Astrocyte (in vitro differentiated cells and primary cell): Measurements from ENCODE around the gene WDR36. TPM values are rescaled to one million over a fixed set of nuclear protein-coding genes. Genes with fewer than 3 reads are reported as not detected.

ENCODE experiments used
- DNase-seq: peaks from one replicate; pipeline ENCODE4 v3.0.0-alpha.2; 2010; ENCODE audit warnings: low read depth
- FAIRE-seq: peaks from 2 replicates; lab custom pipeline; 2011; peaks lifted over from hg19 to GRCh38; lab: Jason Lieb, UNC
- H2AFZ ChIP-seq: 2 replicates; pipeline ENCODE4 v1.6.0; 2012; ENCODE audit warnings: low read depth, low read length, inconsistent platforms
- H3K27ac ChIP-seq: 2 replicates; pipeline ENCODE4 v1.5.1; 2011; ENCODE audit warnings: low read depth, low read length, inconsistent platforms
- H3K27me3 ChIP-seq: 2 replicates; pipeline ENCODE4 v1.6.0; 2011; ENCODE audit warnings: low read length, inconsistent platforms; ENCODE audit not compliant: insufficient read depth
- H3K36me3 ChIP-seq: 2 replicates; pipeline ENCODE4 v1.5.1; 2011; ENCODE audit warnings: low read length, inconsistent platforms; ENCODE audit not compliant: insufficient read depth
- H3K4me1 ChIP-seq: 2 replicates; pipeline ENCODE4 v1.5.1; 2011; ENCODE audit warnings: low read length, inconsistent platforms; ENCODE audit not compliant: insufficient read depth
- H3K4me2 ChIP-seq: 2 replicates; pipeline ENCODE4 v1.6.0; 2012; ENCODE audit warnings: low read length, inconsistent platforms
- H3K4me3 ChIP-seq: 2 replicates; pipeline ENCODE4 v1.5.1; 2011; ENCODE audit warnings: low read depth, mild to moderate bottlenecking, low read length, inconsistent platforms; ENCODE audit not compliant: insufficient read depth
- H3K79me2 ChIP-seq: 2 replicates; pipeline ENCODE4 v1.6.0; 2012; ENCODE audit warnings: mild to moderate bottlenecking, low read length, inconsistent platforms; ENCODE audit not compliant: insufficient read depth
- H3K9ac ChIP-seq: 2 replicates; pipeline ENCODE4 v1.6.0; 2012; ENCODE audit warnings: mild to moderate bottlenecking, low read length, inconsistent platforms
- H3K9me3 ChIP-seq: 2 replicates; pipeline ENCODE4 v1.5.1; 2012; ENCODE audit warnings: low read depth, mild to moderate bottlenecking, low read length, inconsistent platforms; ENCODE audit not compliant: insufficient read depth
- H4K20me1 ChIP-seq: 2 replicates; pipeline ENCODE4 v1.6.0; 2012; ENCODE audit warnings: low read length, inconsistent platforms; ENCODE audit not compliant: insufficient read depth
- H3K27ac Mint-ChIP-seq: one replicate; pipeline ENCODE4 v1.8.0; 2021; ENCODE audit warnings: mild to moderate bottlenecking, mixed read lengths; ENCODE audit not compliant: unreplicated experiment
- H3K27me3 Mint-ChIP-seq: one replicate; pipeline ENCODE4 v1.8.0; 2021; ENCODE audit warnings: low read depth, mixed read lengths; ENCODE audit not compliant: unreplicated experiment
- H3K36me3 Mint-ChIP-seq: one replicate; pipeline ENCODE4 v1.8.0; 2021; ENCODE audit warnings: low read depth, mixed read lengths; ENCODE audit not compliant: unreplicated experiment
- H3K4me1 Mint-ChIP-seq: one replicate; pipeline ENCODE4 v1.8.0; 2021; ENCODE audit warnings: low read depth, mixed read lengths; ENCODE audit not compliant: unreplicated experiment
- H3K4me3 Mint-ChIP-seq: one replicate; pipeline ENCODE4 v1.8.0; 2021; ENCODE audit warnings: mild to moderate bottlenecking, moderate library complexity, mixed read lengths; ENCODE audit not compliant: unreplicated experiment
- H3K9me3 Mint-ChIP-seq: one replicate; pipeline ENCODE4 v1.8.0; 2021; ENCODE audit warnings: mild to moderate bottlenecking, mixed read lengths; ENCODE audit not compliant: unreplicated experiment
- CTCF ChIP-seq: IDR thresholded peaks from 2 replicates; pipeline ENCODE4 v1.5.1; 2011; ENCODE audit warnings: low read depth, mild to moderate bottlenecking, inconsistent platforms, low read length, moderate library complexity; ENCODE audit not compliant: insufficient read depth
- EZH2 ChIP-seq: IDR thresholded peaks from 2 replicates; pipeline ENCODE4 v1.6.1; 2012; ENCODE audit warnings: mild to moderate bottlenecking, low read length, inconsistent platforms; ENCODE audit not compliant: insufficient read depth
- total RNA-seq: library from RNA; stranded (reverse); gene quantifications from 2 replicates; pipeline ENCODE4 v1.2.1, GENCODE V29; 2021

WDR36 gene
- total RNA-seq, 1 donor from 2014 or later = 33.4 TPM

GRCh38 chr5:111119221-111119620, 27.1 kb downstream of the WDR36 start:
- Mint-ChIP-seq H3K9me3 (no peaks in the 10 kb centered on the region), H3K4me3 (no peak overlapping the region), H3K27me3 (no peaks in the 10 kb centered on the region), H3K4me1 (peaks cover 6% of the 10 kb centered on the region), H3K27ac (no peak overlapping the region), H3K36me3 (peaks cover 5% of the 10 kb centered on the region)
- no peak overlapping the region for H3K9ac ChIP-seq
- TF ChIP-seq EZH2 = no peak
- TF ChIP-seq CTCF = no peak
- FAIRE-seq (no peak), DNase-seq (no peak)
- no peaks in the 10 kb centered on the region for H4K20me1 ChIP-seq
- no peak overlapping the region for H3K27ac ChIP-seq
- H3K4me1 ChIP-seq = no peaks in the 10 kb centered on the region
- H3K9me3 ChIP-seq = no peaks in the 10 kb centered on the region
- no peak overlapping the region for H3K4me3 ChIP-seq
- H3K79me2 ChIP-seq = peaks cover 12% of the 10 kb centered on the region
- H3K27me3 ChIP-seq = no peaks in the 10 kb centered on the region
- peaks cover 39% of the 10 kb centered on the region for H3K36me3 ChIP-seq
- H2AFZ ChIP-seq = no peak overlapping the region
- no peak overlapping the region for H3K4me2 ChIP-seq

GRCh38 chr5:111119856-111120255, 27.7 kb downstream of the WDR36 start:
- H3K9me3 ChIP-seq = no peaks in the 10 kb centered on the region
- TF ChIP-seq CTCF (no peak), EZH2 (no peak)
- H4K20me1 ChIP-seq = no peaks in the 10 kb centered on the region
- Mint-ChIP-seq H3K9me3 (no peaks in the 10 kb centered on the region), H3K27me3 (no peaks in the 10 kb centered on the region), H3K4me3 (no peak overlapping the region), H3K27ac (no peak overlapping the region), H3K36me3 (peaks cover 5% of the 10 kb centered on the region), H3K4me1 (peaks cover 10% of the 10 kb centered on the region)
- no peak overlapping the region for H2AFZ ChIP-seq
- no peaks in the 10 kb centered on the region for H3K27me3 ChIP-seq
- H3K4me1 ChIP-seq = no peaks in the 10 kb centered on the region
- no peak overlapping the region for H3K4me2 ChIP-seq
- peaks cover 9% of the 10 kb centered on the region for H3K79me2 ChIP-seq
- H3K4me3 ChIP-seq = no peak overlapping the region
- H3K27ac ChIP-seq = no peak overlapping the region
- peaks cover 39% of the 10 kb centered on the region for H3K36me3 ChIP-seq
- FAIRE-seq (no peak), DNase-seq (no peak)
- no peak overlapping the region for H3K9ac ChIP-seq

- Mint-ChIP-seq H3K27ac (no peak overlapping the region), H3K27me3 (no peaks in the 10 kb centered on the region), H3K9me3 (no peaks in the 10 kb centered on the region), H3K36me3 (peaks cover 5% of the 10 kb centered on the region), H3K4me1 (peaks cover 10% of the 10 kb centered on the region), H3K4me3 (no peak overlapping the region)
- no peak overlapping the region for H3K9ac ChIP-seq
- no peak overlapping the region for H3K4me3 ChIP-seq
- FAIRE-seq (no peak), DNase-seq (no peak)
- H3K4me2 ChIP-seq = no peak overlapping the region
- no peak overlapping the region for H3K27ac ChIP-seq
- H3K9me3 ChIP-seq = no peaks in the 10 kb centered on the region
- peaks cover 42% of the 10 kb centered on the region for H3K36me3 ChIP-seq
- H3K4me1 ChIP-seq = no peaks in the 10 kb centered on the region
- H4K20me1 ChIP-seq = no peaks in the 10 kb centered on the region
- no peak overlapping the region for H2AFZ ChIP-seq
- H3K27me3 ChIP-seq = no peaks in the 10 kb centered on the region
- peaks cover 5% of the 10 kb centered on the region for H3K79me2 ChIP-seq
- TF ChIP-seq CTCF (no peak), EZH2 (no peak)
Measured at GRCh38 chr5:111120911-111121310, 28.8 kb downstream of the WDR36 start.
